Retinal pigment epithelial cell (primary cell): Measurements from ENCODE around the gene GTF3C5.
"Not testable (repeated sequence)": the region's sequence is repeated elsewhere in the genome, so short reads cannot be mapped to it uniquely, and the experiment has no call there.

Experiments used
- DNase-seq: peaks from one replicate; pipeline ENCODE4 v3.0.0-alpha.2; 2010; ENCODE audit warnings: low read depth
- H3K4me3 ChIP-seq: 2 replicates; pipeline ENCODE4 v1.5.1; 2011; ENCODE audit warnings: mild to moderate bottlenecking, low read length, control low read depth, moderate library complexity
- CTCF ChIP-seq: conservative IDR thresholded peaks from 2 replicates; pipeline ENCODE4 v1.5.1; 2011; ENCODE audit warnings: low read depth, low read length, control low read depth, inconsistent platforms

Gene GTF3C5

GRCh38 chr9:132986114-132986513, 44.7 kb upstream of the GTF3C5 start:
- no peak overlapping the region for H3K4me3 ChIP-seq
- no peak for TF ChIP-seq CTCF
- DNase-seq: no peak

GRCh38 chr9:132986640-132987620, 43.9 kb upstream of the GTF3C5 start:
- TF ChIP-seq CTCF: no peak
- no peak for DNase-seq
- H3K4me3 ChIP-seq: no peak overlapping the region

- no peak overlapping the region for H3K4me3 ChIP-seq
- no peak for DNase-seq
- no peak for TF ChIP-seq CTCF
Measured at GRCh38 chr9:132988244-132989013, 42.4 kb upstream of the GTF3C5 start.

GRCh38 chr9:132989014-132989310, 41.8 kb upstream of the GTF3C5 start:
- TF ChIP-seq CTCF: no peak
- no peak overlapping the region for H3K4me3 ChIP-seq
- no peak for DNase-seq

- DNase-seq: no peak
- no peak for TF ChIP-seq CTCF
- no peak overlapping the region for H3K4me3 ChIP-seq
Measured at GRCh38 chr9:132989414-132989996, 41.3 kb upstream of the GTF3C5 start.

DNA sequence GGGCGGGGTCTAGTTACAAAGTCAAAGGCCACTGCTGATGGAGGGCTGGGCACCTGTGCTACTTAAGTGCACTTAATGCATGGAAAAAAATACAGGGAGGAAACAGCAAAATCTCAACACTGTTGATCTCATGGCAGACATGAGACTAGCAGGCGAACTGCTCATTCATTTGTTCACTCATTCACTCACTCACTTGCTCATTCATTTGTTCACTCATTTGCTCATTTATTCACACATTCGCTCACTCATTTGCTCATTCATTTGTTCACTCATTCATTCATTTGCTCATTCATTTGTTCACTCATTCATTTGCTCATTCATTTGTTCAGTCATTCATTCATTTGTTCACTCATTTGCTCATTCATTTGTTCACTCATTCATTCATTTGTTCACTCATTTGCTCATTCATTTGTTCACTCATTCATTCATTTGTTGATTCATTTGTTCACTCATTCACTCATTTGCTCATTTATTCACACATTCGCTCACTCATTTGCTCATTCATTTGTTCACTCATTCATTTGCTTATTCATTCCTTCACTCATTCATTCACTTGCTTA, 40.7 kb upstream of the GTF3C5 start:
- H3K4me3 ChIP-seq, DNase-seq: not testable (repeated sequence)

GRCh38 chr9:132990781-132991180, 40.0 kb upstream of the GTF3C5 start:
- H3K4me3 ChIP-seq: no peak overlapping the region
- no peak for TF ChIP-seq CTCF
- no peak for DNase-seq
